Astrocyte of the spinal cord (primary cell): ENCODE data around the gene KRTAP1-3.

Source experiments
- DNase-seq: peaks from one replicate; pipeline ENCODE4 v3.0.0; 2011; ENCODE audit warnings: low read depth, low spot score
- H3K4me3 ChIP-seq: 2 replicates; pipeline ENCODE4 v1.5.1; 2011; ENCODE audit warnings: low read depth, mild to moderate bottlenecking, low read length, moderate library complexity
- in situ Hi-C: cut with HindIII; loops from 2 replicates; pipeline ENCODE4 v1.10.0; 2017; ENCODE audit warnings: low sequenced_read_pairs
- TF ChIP-seq, protein P1 (sequence below): IDR thresholded peaks from 2 replicates; pipeline ENCODE4 v1.5.1; 2012; ENCODE audit warnings: low read depth, mild to moderate bottlenecking, low read length, inconsistent platforms

The KRTAP1-3 gene

DNA sequence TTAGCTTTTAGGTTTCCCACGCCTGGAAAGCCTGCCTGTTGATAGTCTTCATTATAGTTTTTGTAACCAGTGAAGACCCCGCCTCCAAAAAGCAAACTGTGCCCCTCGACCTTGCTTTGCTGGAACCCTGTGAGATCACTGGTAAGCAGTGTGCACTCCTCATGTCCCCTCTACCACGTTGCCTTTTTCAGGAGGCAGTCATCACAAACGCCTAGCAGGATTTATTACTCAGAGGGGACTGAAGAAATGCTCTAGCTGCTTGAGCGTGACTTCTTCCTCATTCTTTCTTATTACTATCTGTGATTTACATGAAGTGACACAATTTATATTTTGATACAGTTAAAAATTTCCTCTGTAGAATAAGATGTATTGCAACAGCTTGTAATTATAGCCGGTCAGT is 19.2 kb downstream of the KRTAP1-3 start:
- TF ChIP-seq, protein P1, sequence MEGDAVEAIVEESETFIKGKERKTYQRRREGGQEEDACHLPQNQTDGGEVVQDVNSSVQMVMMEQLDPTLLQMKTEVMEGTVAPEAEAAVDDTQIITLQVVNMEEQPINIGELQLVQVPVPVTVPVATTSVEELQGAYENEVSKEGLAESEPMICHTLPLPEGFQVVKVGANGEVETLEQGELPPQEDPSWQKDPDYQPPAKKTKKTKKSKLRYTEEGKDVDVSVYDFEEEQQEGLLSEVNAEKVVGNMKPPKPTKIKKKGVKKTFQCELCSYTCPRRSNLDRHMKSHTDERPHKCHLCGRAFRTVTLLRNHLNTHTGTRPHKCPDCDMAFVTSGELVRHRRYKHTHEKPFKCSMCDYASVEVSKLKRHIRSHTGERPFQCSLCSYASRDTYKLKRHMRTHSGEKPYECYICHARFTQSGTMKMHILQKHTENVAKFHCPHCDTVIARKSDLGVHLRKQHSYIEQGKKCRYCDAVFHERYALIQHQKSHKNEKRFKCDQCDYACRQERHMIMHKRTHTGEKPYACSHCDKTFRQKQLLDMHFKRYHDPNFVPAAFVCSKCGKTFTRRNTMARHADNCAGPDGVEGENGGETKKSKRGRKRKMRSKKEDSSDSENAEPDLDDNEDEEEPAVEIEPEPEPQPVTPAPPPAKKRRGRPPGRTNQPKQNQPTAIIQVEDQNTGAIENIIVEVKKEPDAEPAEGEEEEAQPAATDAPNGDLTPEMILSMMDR: no peak
- in situ Hi-C loops: no loop called here
- no peak overlapping the region for H3K4me3 ChIP-seq
- DNase-seq: no peak

DNA sequence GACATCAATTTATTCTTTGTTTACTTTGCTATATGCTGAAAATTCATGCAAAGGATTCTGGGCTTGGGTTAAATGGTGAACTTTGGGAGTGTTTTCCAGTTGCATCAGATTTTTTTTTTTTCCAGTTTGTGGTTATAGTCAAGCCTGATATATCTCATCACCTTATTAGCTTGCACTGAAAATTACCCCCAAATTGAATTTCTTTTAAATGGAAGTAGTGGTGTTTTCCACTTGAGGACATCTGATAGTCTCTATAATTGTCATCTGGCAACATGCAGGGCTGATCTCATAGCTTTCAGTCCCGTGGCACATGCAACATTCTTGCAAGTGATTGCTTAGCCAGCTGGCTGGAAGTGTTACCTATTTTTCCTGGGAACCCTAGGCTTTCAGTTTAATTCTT is 21.1 kb downstream of the KRTAP1-3 start:
- TF ChIP-seq, protein P1: no peak
- in situ Hi-C loops: no loop called here
- no peak overlapping the region for H3K4me3 ChIP-seq
- DNase-seq: no peak

DNA sequence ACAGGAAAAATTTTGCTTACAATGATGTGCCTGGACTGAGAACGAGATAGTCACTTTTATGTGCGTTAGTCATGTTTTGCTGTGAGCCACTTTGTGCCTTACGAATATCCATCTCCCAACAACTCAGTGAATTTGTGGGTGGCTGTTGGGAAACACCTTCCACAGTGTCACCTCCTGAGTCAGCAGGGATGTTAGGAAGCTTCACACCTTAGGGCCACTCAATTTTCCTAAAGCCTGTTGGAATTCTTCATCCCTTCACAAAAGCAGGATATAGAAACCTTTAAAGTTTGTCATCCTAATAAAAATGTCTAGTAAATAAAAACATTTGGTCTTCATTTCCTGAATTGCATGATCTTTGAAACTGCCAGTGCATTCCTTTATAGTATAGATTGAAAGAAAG is 21.5 kb downstream of the KRTAP1-3 start:
- in situ Hi-C loops: no loop called here
- no peak overlapping the region for H3K4me3 ChIP-seq
- DNase-seq: no peak
- TF ChIP-seq, protein P1: no peak

DNA sequence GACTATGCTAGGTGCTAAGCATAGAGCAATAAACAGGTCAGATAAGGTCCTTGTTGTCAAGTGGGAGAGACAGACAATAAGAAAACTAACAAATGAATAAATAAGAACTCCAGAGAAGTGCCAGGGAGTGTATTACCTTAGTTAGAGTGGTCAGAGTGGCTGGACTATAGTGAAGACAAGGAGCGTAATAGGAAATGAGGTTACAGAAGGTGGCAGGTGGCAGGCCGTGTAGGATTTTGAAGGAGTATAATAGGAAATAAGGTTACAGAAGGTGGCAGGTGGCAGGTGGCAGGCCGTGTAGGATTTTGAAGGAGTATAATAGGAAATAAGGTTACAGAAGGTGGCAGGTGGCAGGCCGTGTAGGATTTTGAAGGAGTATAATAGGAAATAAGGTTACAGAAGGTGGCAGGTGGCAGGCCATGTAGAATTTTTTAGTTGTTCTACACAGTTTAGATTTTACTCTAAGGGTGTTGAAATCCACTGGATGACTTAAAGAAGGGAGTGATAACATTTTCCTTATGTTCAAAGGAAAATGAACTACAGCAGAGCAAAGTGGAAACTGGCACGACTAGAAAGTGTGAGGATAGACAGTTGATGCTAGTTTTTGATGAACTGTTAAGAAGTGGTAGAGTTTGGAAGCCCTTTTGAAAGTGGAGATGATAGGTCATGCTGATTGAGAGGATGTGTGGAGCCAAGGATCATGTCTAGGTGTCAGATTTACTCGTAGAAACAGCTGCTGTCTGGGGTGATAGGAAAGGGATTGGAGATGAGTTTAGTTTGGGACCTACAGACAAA is 22.2 kb downstream of the KRTAP1-3 start:
- DNase-seq: no peak
- H3K4me3 ChIP-seq: no peak overlapping the region
- TF ChIP-seq, protein P1: no peak
- in situ Hi-C loops: no loop called here

DNA sequence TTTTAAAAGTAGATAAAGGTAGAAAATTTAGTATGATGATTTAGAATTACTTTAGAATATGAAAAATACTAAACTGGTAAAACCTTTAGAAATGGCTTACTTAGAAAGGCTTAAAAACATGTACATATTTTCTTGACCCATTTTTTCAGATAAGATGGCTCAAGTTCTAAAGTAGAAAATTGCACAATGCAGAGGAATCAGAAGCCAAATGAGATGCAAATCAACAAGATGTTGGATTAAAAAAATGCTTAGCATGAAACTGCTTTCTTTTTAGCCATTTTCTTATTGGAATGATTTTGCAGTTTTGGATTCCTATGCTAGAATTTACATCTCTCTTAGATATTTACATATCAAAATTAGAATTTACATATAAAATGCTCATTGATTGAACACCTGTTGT is 24.2 kb downstream of the KRTAP1-3 start:
- in situ Hi-C loops: no loop called here
- TF ChIP-seq, protein P1: no peak
- H3K4me3 ChIP-seq: no peak overlapping the region
- no peak for DNase-seq

DNA sequence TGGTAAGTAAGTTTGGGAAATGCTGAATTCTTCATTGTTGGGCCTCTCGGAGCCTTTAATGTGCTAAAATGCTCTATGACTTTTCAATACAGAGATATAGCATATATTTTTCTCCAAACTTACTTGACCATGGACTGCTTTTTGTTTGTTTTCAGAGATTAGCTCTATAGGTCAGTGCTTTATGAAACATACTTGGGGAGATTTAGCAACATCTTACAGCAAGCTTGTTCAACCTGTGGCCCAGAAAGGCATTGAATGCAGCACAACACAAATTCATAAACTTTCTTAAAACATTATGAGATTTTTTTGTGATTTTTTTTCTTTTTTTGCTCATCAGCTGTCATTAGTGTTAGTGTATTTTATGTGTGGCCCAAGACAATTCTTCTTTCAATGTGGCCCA is 24.7 kb downstream of the KRTAP1-3 start:
- in situ Hi-C loops: no loop called here
- no peak for DNase-seq
- H3K4me3 ChIP-seq: no peak overlapping the region
- TF ChIP-seq, protein P1: no peak

DNA sequence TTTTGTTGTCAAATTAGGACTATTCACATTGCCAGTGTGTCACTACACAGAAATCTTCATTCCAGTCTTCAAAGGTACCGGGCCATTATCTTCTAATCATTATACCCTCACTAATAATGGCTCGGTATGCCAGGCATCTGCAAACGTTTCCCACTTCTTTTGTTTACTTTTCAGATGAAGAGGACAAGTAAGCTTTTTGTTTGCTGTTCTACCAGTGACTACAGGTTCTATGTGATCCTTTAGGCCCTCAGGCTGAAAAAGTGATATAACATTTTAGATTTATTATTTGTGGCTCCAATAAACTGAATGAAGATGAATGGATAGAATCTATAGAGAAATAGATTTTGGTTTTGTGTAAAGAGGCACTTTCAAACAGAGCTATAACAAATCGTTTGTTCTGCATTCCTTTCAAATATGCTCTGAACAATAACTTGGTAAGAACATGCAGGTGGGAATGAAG is 25.3 kb downstream of the KRTAP1-3 start:
- H3K4me3 ChIP-seq: no peak overlapping the region
- in situ Hi-C loops: no loop called here
- TF ChIP-seq, protein P1: no peak
- no peak for DNase-seq
